ENCODE results near the gene SMIM17.
A peak's percentile ranks its signal among the peaks of the same experiment; 100 is the strongest.

- TF ChIP-seq CTCF (IDR thresholded peaks at IDR 0.05; ENCODE audit: low read depth, low read length, missing input control) (no peak), MAX (IDR thresholded peaks at IDR 0.05) (no peak), HNF4A (conservative IDR thresholded peaks at IDR 0.05) (no peak), JUND (IDR thresholded peaks at IDR 0.05) (no peak), REST (IDR thresholded peaks at IDR 0.05) (peak; percentile 99), TAF1 (conservative IDR thresholded peaks at IDR 0.05) (no peak), RAD21 (IDR thresholded peaks at IDR 0.05) (no peak), HNF4G (IDR thresholded peaks at IDR 0.05) (no peak), RXRA (IDR thresholded peaks at IDR 0.05) (no peak), GABPA (IDR thresholded peaks at IDR 0.05 in 1 of 2, conservative IDR thresholded peaks at IDR 0.05 in 1 of 2) (no peak), SP1 (IDR thresholded peaks at IDR 0.05) (no peak), FOXA1 (IDR thresholded peaks at IDR 0.05) (no peak)
- TF ChIP-seq, protein P1, sequence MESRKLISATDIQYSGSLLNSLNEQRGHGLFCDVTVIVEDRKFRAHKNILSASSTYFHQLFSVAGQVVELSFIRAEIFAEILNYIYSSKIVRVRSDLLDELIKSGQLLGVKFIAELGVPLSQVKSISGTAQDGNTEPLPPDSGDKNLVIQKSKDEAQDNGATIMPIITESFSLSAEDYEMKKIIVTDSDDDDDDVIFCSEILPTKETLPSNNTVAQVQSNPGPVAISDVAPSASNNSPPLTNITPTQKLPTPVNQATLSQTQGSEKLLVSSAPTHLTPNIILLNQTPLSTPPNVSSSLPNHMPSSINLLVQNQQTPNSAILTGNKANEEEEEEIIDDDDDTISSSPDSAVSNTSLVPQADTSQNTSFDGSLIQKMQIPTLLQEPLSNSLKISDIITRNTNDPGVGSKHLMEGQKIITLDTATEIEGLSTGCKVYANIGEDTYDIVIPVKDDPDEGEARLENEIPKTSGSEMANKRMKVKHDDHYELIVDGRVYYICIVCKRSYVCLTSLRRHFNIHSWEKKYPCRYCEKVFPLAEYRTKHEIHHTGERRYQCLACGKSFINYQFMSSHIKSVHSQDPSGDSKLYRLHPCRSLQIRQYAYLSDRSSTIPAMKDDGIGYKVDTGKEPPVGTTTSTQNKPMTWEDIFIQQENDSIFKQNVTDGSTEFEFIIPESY (IDR thresholded peaks at IDR 0.05) = no peak
These were observed 4.9 kb upstream of the SMIM17 start for GRCh38 chr19:56637976-56638555.

Data from liver (tissue), 3 donors.